ENCODE results near the gene SNX21.

GRCh38 chr20:45845452-45845851 is 11.9 kb downstream of the SNX21 start:
- TF ChIP-seq, protein P1, sequence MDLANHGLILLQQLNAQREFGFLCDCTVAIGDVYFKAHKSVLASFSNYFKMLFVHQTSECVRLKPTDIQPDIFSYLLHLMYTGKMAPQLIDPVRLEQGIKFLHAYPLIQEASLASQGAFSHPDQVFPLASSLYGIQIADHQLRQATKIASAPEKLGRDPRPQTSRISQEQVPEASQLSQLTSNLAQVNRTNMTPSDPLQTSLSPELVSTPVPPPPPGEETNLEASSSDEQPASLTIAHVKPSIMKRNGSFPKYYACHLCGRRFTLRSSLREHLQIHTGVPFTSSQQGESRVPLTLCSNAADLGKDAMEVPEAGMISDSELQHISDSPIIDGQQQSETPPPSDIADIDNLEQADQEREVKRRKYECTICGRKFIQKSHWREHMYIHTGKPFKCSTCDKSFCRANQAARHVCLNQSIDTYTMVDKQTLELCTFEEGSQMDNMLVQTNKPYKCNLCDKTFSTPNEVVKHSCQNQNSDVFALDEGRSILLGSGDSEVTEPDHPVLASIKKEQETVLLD (IDR thresholded peaks at IDR 0.05) = no peak
- TF ChIP-seq ZNF146 (CRISPR knock-in tag; IDR thresholded peaks at IDR 0.05; ENCODE audit: unreplicated experiment) (no peak), TCF3 (CRISPR knock-in tag; IDR thresholded peaks at IDR 0.05) (no peak), NCOA4 (IDR thresholded peaks at IDR 0.05; ENCODE audit: partially characterized antibody) (no peak), LEF1 (IDR thresholded peaks at IDR 0.05) (no peak), FOS (IDR thresholded peaks at IDR 0.05; ENCODE audit: extremely low read depth, insufficient read length) (no peak), SIX5 (IDR thresholded peaks at IDR 0.05; ENCODE audit: borderline replicate concordance in 1 of 2, insufficient read depth in 1 of 2, low read depth in 1 of 2, low read length in 2 of 2) (no peak), KAT8 (IDR thresholded peaks at IDR 0.05; ENCODE audit: low read depth) (no peak), ZFX (CRISPR knock-in tag; IDR thresholded peaks at IDR 0.05) (no peak)
- TF ChIP-seq, protein P2, sequence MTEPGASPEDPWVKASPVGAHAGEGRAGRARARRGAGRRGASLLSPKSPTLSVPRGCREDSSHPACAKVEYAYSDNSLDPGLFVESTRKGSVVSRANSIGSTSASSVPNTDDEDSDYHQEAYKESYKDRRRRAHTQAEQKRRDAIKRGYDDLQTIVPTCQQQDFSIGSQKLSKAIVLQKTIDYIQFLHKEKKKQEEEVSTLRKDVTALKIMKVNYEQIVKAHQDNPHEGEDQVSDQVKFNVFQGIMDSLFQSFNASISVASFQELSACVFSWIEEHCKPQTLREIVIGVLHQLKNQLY (CRISPR knock-in tag; conservative IDR thresholded peaks at IDR 0.05) = no peak
- TF ChIP-seq, protein P3, sequence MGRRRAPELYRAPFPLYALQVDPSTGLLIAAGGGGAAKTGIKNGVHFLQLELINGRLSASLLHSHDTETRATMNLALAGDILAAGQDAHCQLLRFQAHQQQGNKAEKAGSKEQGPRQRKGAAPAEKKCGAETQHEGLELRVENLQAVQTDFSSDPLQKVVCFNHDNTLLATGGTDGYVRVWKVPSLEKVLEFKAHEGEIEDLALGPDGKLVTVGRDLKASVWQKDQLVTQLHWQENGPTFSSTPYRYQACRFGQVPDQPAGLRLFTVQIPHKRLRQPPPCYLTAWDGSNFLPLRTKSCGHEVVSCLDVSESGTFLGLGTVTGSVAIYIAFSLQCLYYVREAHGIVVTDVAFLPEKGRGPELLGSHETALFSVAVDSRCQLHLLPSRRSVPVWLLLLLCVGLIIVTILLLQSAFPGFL (CRISPR knock-in tag; IDR thresholded peaks at IDR 0.05) = no peak
- TF ChIP-seq, protein P4, sequence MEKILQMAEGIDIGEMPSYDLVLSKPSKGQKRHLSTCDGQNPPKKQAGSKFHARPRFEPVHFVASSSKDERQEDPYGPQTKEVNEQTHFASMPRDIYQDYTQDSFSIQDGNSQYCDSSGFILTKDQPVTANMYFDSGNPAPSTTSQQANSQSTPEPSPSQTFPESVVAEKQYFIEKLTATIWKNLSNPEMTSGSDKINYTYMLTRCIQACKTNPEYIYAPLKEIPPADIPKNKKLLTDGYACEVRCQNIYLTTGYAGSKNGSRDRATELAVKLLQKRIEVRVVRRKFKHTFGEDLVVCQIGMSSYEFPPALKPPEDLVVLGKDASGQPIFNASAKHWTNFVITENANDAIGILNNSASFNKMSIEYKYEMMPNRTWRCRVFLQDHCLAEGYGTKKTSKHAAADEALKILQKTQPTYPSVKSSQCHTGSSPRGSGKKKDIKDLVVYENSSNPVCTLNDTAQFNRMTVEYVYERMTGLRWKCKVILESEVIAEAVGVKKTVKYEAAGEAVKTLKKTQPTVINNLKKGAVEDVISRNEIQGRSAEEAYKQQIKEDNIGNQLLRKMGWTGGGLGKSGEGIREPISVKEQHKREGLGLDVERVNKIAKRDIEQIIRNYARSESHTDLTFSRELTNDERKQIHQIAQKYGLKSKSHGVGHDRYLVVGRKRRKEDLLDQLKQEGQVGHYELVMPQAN (IDR thresholded peaks at IDR 0.05; ENCODE audit: borderline replicate concordance) = no peak
